K562 (cell line): ENCODE results near the gene DTX1. TPM values are rescaled to one million over a fixed set of nuclear protein-coding genes. Genes with fewer than 3 reads are reported as not detected.

Experiments used
- ATAC-seq: fragments of 200-7000 bp; cut with Tn5 transposase; 3 replicates; pipeline ENCODE4 v1.9.1; 2020; ENCODE audit warnings: moderate library complexity
- BruUV-seq: library from RNA; stranded (reverse); fragments of 400-500 nt; replicated peaks from 2 replicates; lab custom pipeline; 2021; lab: Mats Ljungman, UMichigan
- CTCF ChIA-PET: fragments of 300-600 bp; formaldehyde crosslinking; extraction: SDS; loops from one replicate; lab custom pipeline; 2021; ENCODE audit warnings: low intra/inter-chr PET ratio; lab: Yijun Ruan, JAX
- POLR2A ChIA-PET: fragments of 300-600, 350-650 bp; sonication (Branson Sonifier 250); formaldehyde crosslinking; extraction: SDS; loops from one replicate; lab custom pipeline; 2021; ENCODE audit warnings: antibody characterized with exemption, inconsistent platforms; lab: Yijun Ruan, JAX
- DNase-seq, 4 experiments: peaks; one replicate each; pipeline versions ENCODE4 v3.0.0 to v3.0.0-alpha.2; 2011 to 2018; ENCODE audit warnings: low spot score in 3 of 4, mixed read lengths in 3 of 4; ENCODE audit errors: extremely low read depth in 1 of 4
- FAIRE-seq: peaks from 2 replicates; lab custom pipeline; 2011; peaks lifted over from hg19 to GRCh38; lab: Jason Lieb, UNC
- H2AFZ ChIP-seq: 2 replicates; pipeline ENCODE4 v1.6.0; 2011; ENCODE audit warnings: low read depth, low read length, control low read depth, inconsistent platforms
- H3K27ac ChIP-seq: fragments of 200-600 bp; 3 replicates; pipeline ENCODE4 v1.8.0; 2011; ENCODE audit warnings: low read depth, mild to moderate bottlenecking, control low read depth, inconsistent platforms, low read length, moderate library complexity, mixed read lengths; ENCODE audit errors: extremely low read depth
- H3K27me3 ChIP-seq, 2 experiments: fragments of 300-600 bp in 1 of 2; 2 replicates in 1 of 2; 3 replicates in 1 of 2; pipeline versions ENCODE4 v1.6.0 to v1.8.0; 2011; ENCODE audit warnings: inconsistent platforms in 2 of 2, low read length in 2 of 2, mild to moderate bottlenecking in 1 of 2, mixed read lengths in 1 of 2, moderate library complexity in 1 of 2; ENCODE audit not compliant: control insufficient read depth in 2 of 2, insufficient read depth in 2 of 2
- H3K36me3 ChIP-seq: fragments of 300-600 bp; 3 replicates; pipeline ENCODE4 v1.8.0; 2011; ENCODE audit warnings: mild to moderate bottlenecking, low read length, inconsistent platforms; ENCODE audit not compliant: control insufficient read depth, insufficient read depth
- H3K4me1 ChIP-seq, 2 experiments: fragments of 200-600 bp in 1 of 2; replicated peaks in 1 of 2; 2 replicates in 1 of 2; 3 replicates in 1 of 2; pipeline versions ENCODE4 v1.5.1 to v1.8.0; 2011; ENCODE audit warnings: inconsistent platforms in 2 of 2, low read length in 2 of 2, mild to moderate bottlenecking in 1 of 2, mixed read lengths in 1 of 2, moderate library complexity in 1 of 2; ENCODE audit not compliant: control insufficient read depth in 2 of 2, insufficient read depth in 2 of 2
- H3K4me2 ChIP-seq: 2 replicates; pipeline ENCODE4 v1.6.1; 2011; ENCODE audit warnings: low read length, control low read depth, inconsistent platforms, mixed read lengths; ENCODE audit not compliant: insufficient read depth
- H3K4me3 ChIP-seq: fragments of 200-600 bp; sonication (generic), shearing (Covaris generic); 2 replicates; pipeline ENCODE4 v1.5.1; 2016; ENCODE audit warnings: control low read depth, inconsistent platforms
- H3K79me2 ChIP-seq: fragments of 200-600 bp; 3 replicates; pipeline ENCODE4 v1.8.0; 2011; ENCODE audit warnings: low read length, inconsistent platforms; ENCODE audit not compliant: control insufficient read depth, insufficient read depth
- H3K9ac ChIP-seq, 2 experiments: 2 replicates each; pipeline versions ENCODE4 v1.6.0 to v1.6.1; 2011; ENCODE audit warnings: low read depth in 2 of 2, low read length in 2 of 2, control low read depth in 1 of 2, inconsistent platforms in 1 of 2, mild to moderate bottlenecking in 1 of 2, mixed read lengths in 1 of 2; ENCODE audit not compliant: insufficient read depth in 1 of 2
- H3K9me1 ChIP-seq: one replicate; pipeline ENCODE4 v1.6.0; 2011; ENCODE audit warnings: inconsistent platforms, mild to moderate bottlenecking, low read length, moderate library complexity; ENCODE audit not compliant: control insufficient read depth, insufficient read depth
- H3K9me3 ChIP-seq: replicated peaks from 2 replicates; pipeline ENCODE4 v1.5.1; 2011; ENCODE audit warnings: low read depth, low read length, inconsistent platforms; ENCODE audit not compliant: control insufficient read depth, insufficient read depth
- H4K20me1 ChIP-seq: replicated peaks from 2 replicates; pipeline ENCODE4 v1.6.1; 2011; ENCODE audit warnings: low read length, inconsistent platforms, mixed read lengths; ENCODE audit not compliant: control insufficient read depth, insufficient read depth
- GTF2E2 ChIP-seq: fragments of 200-800 bp; sonication (Bioruptor generic); IDR thresholded peaks from 2 replicates; pipeline ENCODE4 v1.6.1; 2016; ENCODE audit warnings: missing genetic modification characterization, missing compliant biosample characterization
- KLF1 ChIP-seq: fragments of 450-650 bp; IDR thresholded peaks from 2 replicates; pipeline ENCODE4 v1.6.1; 2016; ENCODE audit warnings: missing genetic modification characterization, missing compliant biosample characterization
- PHB2 ChIP-seq: fragments of 450-650 bp; IDR thresholded peaks from 2 replicates; pipeline ENCODE4 v1.6.1; 2017; ENCODE audit warnings: low read depth
- PYGO2 ChIP-seq: fragments of 450-650 bp; IDR thresholded peaks from 2 replicates; pipeline ENCODE4 v1.6.1; 2016; ENCODE audit warnings: mild to moderate bottlenecking, missing genetic modification characterization, moderate library complexity, missing compliant biosample characterization
- RUNX1 ChIP-seq: sonication (generic); IDR thresholded peaks from 2 replicates; pipeline ENCODE4 v1.6.1; 2016; ENCODE audit warnings: antibody characterized with exemption, low read depth
- ZNF699 ChIP-seq: fragments of 250-450 bp; sonication (Bioruptor Pico); IDR thresholded peaks from 2 replicates; pipeline ENCODE4 v1.8.0; 2021; ENCODE audit warnings: mild to moderate bottlenecking, moderate library complexity; ENCODE audit not compliant: insufficient replicate concordance
- WGBS: fragments of 100-300 bp; shearing (Covaris generic); methylation state at CpG from one replicate; pipeline ENCODE4 v1.1.6; 2016; ENCODE audit warnings: low coverage, mixed read lengths; ENCODE audit not compliant: insufficient coverage; ENCODE audit errors: missing lambda C conversion rate; 5-methylcytosine and 5-hydroxymethylcytosine counted together
- in situ Hi-C: fragments of 300-500 bp; cut with MboI; formaldehyde crosslinking; loops from 4 replicates; pipeline ENCODE4 v1.15.0; 2018; ENCODE audit warnings: inconsistent platforms, mixed read lengths
- intact Hi-C: fragments of 100-400 bp; cut with micrococcal nuclease; formaldehyde crosslinking; loops from 2 replicates; pipeline ENCODE4 v1.14.2; 2022
- polyA plus RNA-seq, 8 experiments: library from polyadenylated mRNA; depleted of rRNA in 4 of 8; stranded (reverse) in 5 of 8; unstranded in 3 of 8; fragments of >200 nt; fragmentation: Nextera tagmentation in 2 of 8; fragmentation: Illumina TruSeq in 1 of 8; extraction: Ambion mirVana in 2 of 8; extraction: Trizol in 1 of 8; gene quantifications; 2 replicates each; pipeline versions ENCODE4 v1.2.1 to v1.2.3, GENCODE V29; 2011 to 2014; ENCODE audit warnings: inconsistent platforms in 1 of 8, missing spikeins in 1 of 8
- total RNA-seq, 7 experiments: library from RNA; depleted of rRNA in 6 of 7; stranded (reverse); fragments of >200 nt in 6 of 7; fragmentation: Illumina TruSeq in 2 of 7; extraction: Trizol in 2 of 7; gene quantifications; 2 replicates each; pipeline versions ENCODE4 v1.2.1 to v1.2.3, GENCODE V29; 2011 to 2021; ENCODE audit warnings: low replicate concordance in 1 of 7

The DTX1 gene
- total and polyA plus RNA-seq, 9 of the 15 experiments (the other 6 are each of a cell fraction or from before 2014, with no cell fraction given): not detected

DNA sequence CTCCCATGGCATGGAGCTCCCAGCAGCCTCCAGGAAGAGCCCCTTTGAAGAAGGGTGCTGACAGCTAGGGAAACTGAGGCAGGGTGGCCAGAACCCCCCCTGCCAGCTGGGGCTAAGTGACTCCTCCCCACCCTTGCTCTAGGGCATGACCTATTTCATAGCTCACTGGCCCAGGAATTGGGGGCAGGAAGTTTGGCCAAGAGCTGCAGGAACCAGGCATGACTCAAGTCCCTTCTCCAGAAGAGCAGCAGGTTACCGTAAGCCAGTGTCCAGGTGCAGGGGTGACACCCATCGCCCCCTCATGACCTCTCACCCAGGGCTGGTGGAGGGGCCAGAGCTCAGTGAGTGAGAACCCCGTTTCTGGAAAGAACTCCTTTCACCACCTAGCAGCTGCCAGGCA lies 77.1 kb downstream of the DTX1 start:
- POLR2A ChIA-PET: interaction anchor here (0.6 to 1.0 kb wide), 4 partner anchors 13 to 822 kb away, joined by 3 to 4 read pairs (median 4); partner anchors contain the start of gene CFAP73
- WGBS: 10% methylated on average over 3 of the region's 3 CpGs
- no peaks in the 10 kb centered on the region for H3K9me3 ChIP-seq
- intact Hi-C loops: no loop called here
- H3K79me2 ChIP-seq: no peaks in the 10 kb centered on the region
- ATAC-seq: no peak
- no peaks in the 10 kb centered on the region for H3K9me1 ChIP-seq
- H3K4me1 ChIP-seq: peaks cover 8 to 29% of the 10 kb centered on the region in 2 experiments
- H4K20me1 ChIP-seq: peaks cover 10% of the 10 kb centered on the region
- in situ Hi-C loops: no loop called here
- BruUV-seq: no TSS peak
- DNase-seq: no peak
- no peak overlapping the region for H2AFZ ChIP-seq
- no peak overlapping the region for H3K27ac ChIP-seq
- CTCF ChIA-PET: no interaction called here
- no peaks in the 10 kb centered on the region for H3K36me3 ChIP-seq
- no peaks in the 10 kb centered on the region for H3K27me3 ChIP-seq
- H3K4me2 ChIP-seq: no peak overlapping the region
- FAIRE-seq: no peak
- no peak for TF ChIP-seq PHB2
- no peak for TF ChIP-seq KLF1 (tag)
- TF ChIP-seq GTF2E2: no peak
- TF ChIP-seq, all 486 proteins: peak for 0
- no peak overlapping the region for H3K4me3 ChIP-seq
- H3K9ac ChIP-seq: no peak overlapping the region

- no peak for ATAC-seq
- Histone ChIP-seq H3K9me3 (no peaks in the 10 kb centered on the region), H4K20me1 (peaks cover 10% of the 10 kb centered on the region), H3K27ac (no peak overlapping the region), H3K79me2 (no peaks in the 10 kb centered on the region), H3K4me3 (no peak overlapping the region), H3K36me3 (no peaks in the 10 kb centered on the region), H3K4me1 (peaks cover 8 to 29% of the 10 kb centered on the region in 2 experiments), H3K9me1 (no peaks in the 10 kb centered on the region), H3K4me2 (no peak overlapping the region), H3K9ac (no peak overlapping the region), H2AFZ (no peak overlapping the region), H3K27me3 (no peaks in the 10 kb centered on the region)
- TF ChIP-seq RUNX1: no peak
- no peak for TF ChIP-seq PYGO2
- TF ChIP-seq ZNF699 (CRISPR knock-in tag): no peak
- intact Hi-C loops: no loop called here
- no peak for DNase-seq
- POLR2A ChIA-PET: interaction anchor here (0.6 to 1.2 kb wide), 6 partner anchors 14 to 821 kb away, joined by 3 to 4 read pairs (median 4); partner anchors contain the start of gene CFAP73
- BruUV-seq: no TSS peak
- no peak for FAIRE-seq
- 10% methylated on average over 2 of the region's 2 CpGs for WGBS
- in situ Hi-C loops: no loop called here
- CTCF ChIA-PET: no interaction called here
Observed at GRCh38 chr12:113134071-113134470, 77.5 kb downstream of the DTX1 start.
